Esophagus squamous epithelium (tissue), 4 donors: ENCODE data around the gene TBCK.

ENCODE experiments used
- POLR2A ChIP-seq, 4 donors: fragments of 450-650 bp; IDR thresholded peaks; one replicate each; pipeline ENCODE4 v1.6.1; 2017; ENCODE audit warnings: antibody characterized with exemption in 4 of 4, mild to moderate bottlenecking in 4 of 4, moderate library complexity in 3 of 4
- TF ChIP-seq, protein P1 (sequence below), 6 experiments: fragments of 450-650 bp in 4 of 6; fragments of 200-600 bp in 2 of 6; sonication (generic) in 2 of 6; IDR thresholded peaks; one replicate each; pipeline ENCODE4 v1.5.1; 2016 to 2019; ENCODE audit warnings: antibody characterized with exemption in 6 of 6, mild to moderate bottlenecking in 4 of 6, moderate library complexity in 4 of 6

GRCh38 chr4:106337916-106338315, 21.9 kb upstream of the TBCK start:
- TF ChIP-seq, protein P1, sequence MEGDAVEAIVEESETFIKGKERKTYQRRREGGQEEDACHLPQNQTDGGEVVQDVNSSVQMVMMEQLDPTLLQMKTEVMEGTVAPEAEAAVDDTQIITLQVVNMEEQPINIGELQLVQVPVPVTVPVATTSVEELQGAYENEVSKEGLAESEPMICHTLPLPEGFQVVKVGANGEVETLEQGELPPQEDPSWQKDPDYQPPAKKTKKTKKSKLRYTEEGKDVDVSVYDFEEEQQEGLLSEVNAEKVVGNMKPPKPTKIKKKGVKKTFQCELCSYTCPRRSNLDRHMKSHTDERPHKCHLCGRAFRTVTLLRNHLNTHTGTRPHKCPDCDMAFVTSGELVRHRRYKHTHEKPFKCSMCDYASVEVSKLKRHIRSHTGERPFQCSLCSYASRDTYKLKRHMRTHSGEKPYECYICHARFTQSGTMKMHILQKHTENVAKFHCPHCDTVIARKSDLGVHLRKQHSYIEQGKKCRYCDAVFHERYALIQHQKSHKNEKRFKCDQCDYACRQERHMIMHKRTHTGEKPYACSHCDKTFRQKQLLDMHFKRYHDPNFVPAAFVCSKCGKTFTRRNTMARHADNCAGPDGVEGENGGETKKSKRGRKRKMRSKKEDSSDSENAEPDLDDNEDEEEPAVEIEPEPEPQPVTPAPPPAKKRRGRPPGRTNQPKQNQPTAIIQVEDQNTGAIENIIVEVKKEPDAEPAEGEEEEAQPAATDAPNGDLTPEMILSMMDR (IDR thresholded peaks at IDR 0.05), result no peak
- TF ChIP-seq POLR2A (IDR thresholded peaks at IDR 0.05), result no peak
